VCaP (cell line): ENCODE measurements around the gene FXYD4.

ENCODE experiments used
- H3K27ac ChIP-seq: fragments of 450-650 bp; 2 replicates; pipeline ENCODE4 v1.5.1; 2017
- TF ChIP-seq, protein P1 (sequence below): fragments of 450-650 bp; conservative IDR thresholded peaks from 2 replicates; pipeline ENCODE4 v1.5.1; 2017; ENCODE audit warnings: mild to moderate bottlenecking, moderate library complexity

Gene FXYD4

GRCh38 chr10:43372765-43373361 is 1.4 kb downstream of the FXYD4 start:
- H3K27ac ChIP-seq: no peak overlapping the region
- TF ChIP-seq, protein P1, sequence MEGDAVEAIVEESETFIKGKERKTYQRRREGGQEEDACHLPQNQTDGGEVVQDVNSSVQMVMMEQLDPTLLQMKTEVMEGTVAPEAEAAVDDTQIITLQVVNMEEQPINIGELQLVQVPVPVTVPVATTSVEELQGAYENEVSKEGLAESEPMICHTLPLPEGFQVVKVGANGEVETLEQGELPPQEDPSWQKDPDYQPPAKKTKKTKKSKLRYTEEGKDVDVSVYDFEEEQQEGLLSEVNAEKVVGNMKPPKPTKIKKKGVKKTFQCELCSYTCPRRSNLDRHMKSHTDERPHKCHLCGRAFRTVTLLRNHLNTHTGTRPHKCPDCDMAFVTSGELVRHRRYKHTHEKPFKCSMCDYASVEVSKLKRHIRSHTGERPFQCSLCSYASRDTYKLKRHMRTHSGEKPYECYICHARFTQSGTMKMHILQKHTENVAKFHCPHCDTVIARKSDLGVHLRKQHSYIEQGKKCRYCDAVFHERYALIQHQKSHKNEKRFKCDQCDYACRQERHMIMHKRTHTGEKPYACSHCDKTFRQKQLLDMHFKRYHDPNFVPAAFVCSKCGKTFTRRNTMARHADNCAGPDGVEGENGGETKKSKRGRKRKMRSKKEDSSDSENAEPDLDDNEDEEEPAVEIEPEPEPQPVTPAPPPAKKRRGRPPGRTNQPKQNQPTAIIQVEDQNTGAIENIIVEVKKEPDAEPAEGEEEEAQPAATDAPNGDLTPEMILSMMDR: no peak

GRCh38 chr10:43373461-43373860 is 2.0 kb downstream of the FXYD4 start:
- H3K27ac ChIP-seq: no peak overlapping the region
- TF ChIP-seq, protein P1: no peak

- TF ChIP-seq, protein P1: no peak
- no peak overlapping the region for H3K27ac ChIP-seq
Observed at GRCh38 chr10:43374194-43374593, 2.8 kb downstream of the FXYD4 start.

- TF ChIP-seq, protein P1: no peak
- no peak overlapping the region for H3K27ac ChIP-seq
Observed at GRCh38 chr10:43375401-43376020, 4.1 kb downstream of the FXYD4 start.

DNA sequence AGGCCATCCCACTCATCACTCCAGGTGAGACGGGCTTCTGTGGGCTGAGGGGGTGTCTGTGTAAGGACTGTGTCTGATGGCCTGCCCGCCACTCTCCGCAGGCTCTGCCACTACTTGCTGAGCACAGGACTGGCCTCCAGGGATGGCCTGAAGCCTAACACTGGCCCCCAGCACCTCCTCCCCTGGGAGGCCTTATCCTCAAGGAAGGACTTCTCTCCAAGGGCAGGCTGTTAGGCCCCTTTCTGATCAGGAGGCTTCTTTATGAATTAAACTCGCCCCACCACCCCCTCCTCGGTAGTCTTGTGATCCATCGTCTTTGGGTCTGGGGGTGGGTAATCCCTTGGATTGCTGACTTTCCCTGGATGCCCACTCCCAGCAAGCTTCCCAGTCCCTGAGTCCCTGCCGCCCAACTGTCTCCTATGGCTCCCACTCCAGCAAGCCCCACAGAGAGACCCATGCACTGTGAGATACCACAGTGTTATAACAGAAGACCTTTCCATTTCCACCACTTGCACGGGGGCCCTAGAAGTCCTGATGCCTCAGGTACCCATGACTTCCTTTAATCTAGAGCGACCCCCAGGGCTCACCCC is 4.7 kb downstream of the FXYD4 start:
- TF ChIP-seq, protein P1: no peak

GRCh38 chr10:43376828-43377423 is 5.5 kb downstream of the FXYD4 start:
- TF ChIP-seq, protein P1: no peak

More for the DNA sequence above, 4.7 kb downstream of the FXYD4 start:
- H3K27ac ChIP-seq: no peak overlapping the region

GRCh38 chr10:43377424-43377883 is 6.0 kb downstream of the FXYD4 start:
- TF ChIP-seq, protein P1: no peak
- no peak overlapping the region for H3K27ac ChIP-seq

More at GRCh38 chr10:43376828-43377423, 5.5 kb downstream of the FXYD4 start:
- H3K27ac ChIP-seq: no peak overlapping the region
